Smooth muscle cell (in vitro differentiated cells): ENCODE results near the gene NUP85. TPM values are rescaled to one million over a fixed set of nuclear protein-coding genes. Genes with fewer than 3 reads are reported as not detected.

Experiments used
- DNase-seq: peaks from one replicate; lab custom pipeline; 2025; ENCODE audit not compliant: unreplicated experiment; lab: John Stamatoyannopoulos, UW
- H2AFZ ChIP-seq: fragments of 200-600 bp; sonication (generic); 2 replicates; pipeline ENCODE4 v1.6.0; 2016; ENCODE audit warnings: antibody characterized with exemption, low read depth, mild to moderate bottlenecking
- H3F3A ChIP-seq: fragments of 200-600 bp; sonication (generic); 2 replicates; pipeline ENCODE4 v1.6.0; 2017; ENCODE audit warnings: antibody characterized with exemption, low read depth
- H3K27ac ChIP-seq: fragments of 200-600 bp; sonication (generic); 2 replicates; pipeline ENCODE4 v1.5.1; 2016; ENCODE audit warnings: low read depth, mild to moderate bottlenecking
- H3K27me3 ChIP-seq: fragments of 200-600 bp; sonication (generic); 2 replicates; pipeline ENCODE4 v1.6.1; 2016; ENCODE audit warnings: low read depth, mild to moderate bottlenecking
- H3K36me3 ChIP-seq: fragments of 200-600 bp; sonication (generic); 2 replicates; pipeline ENCODE4 v1.5.1; 2016; ENCODE audit warnings: low read depth
- H3K4me1 ChIP-seq: fragments of 200-600 bp; sonication (generic); 2 replicates; pipeline ENCODE4 v1.5.1; 2016; ENCODE audit warnings: low read depth
- H3K4me2 ChIP-seq: fragments of 200-600 bp; sonication (generic); 2 replicates; pipeline ENCODE4 v1.6.0; 2016; ENCODE audit warnings: mild to moderate bottlenecking
- H3K4me3 ChIP-seq: fragments of 200-600 bp; sonication (generic); 2 replicates; pipeline ENCODE4 v1.5.1; 2016; ENCODE audit warnings: mild to moderate bottlenecking
- H3K79me2 ChIP-seq: fragments of 200-600 bp; sonication (generic); 2 replicates; pipeline ENCODE4 v1.6.0; 2016; ENCODE audit warnings: low read depth, mild to moderate bottlenecking
- H3K9ac ChIP-seq: fragments of 200-600 bp; sonication (generic); 2 replicates; pipeline ENCODE4 v1.6.0; 2016; ENCODE audit warnings: low read depth
- H3K9me3 ChIP-seq: fragments of 200-600 bp; sonication (generic); replicated peaks from 2 replicates; pipeline ENCODE4 v1.5.1; 2016; ENCODE audit warnings: low read depth
- H4K20me1 ChIP-seq: fragments of 200-600 bp; sonication (generic); 2 replicates; pipeline ENCODE4 v1.6.0; 2016; ENCODE audit warnings: low read depth
- WGBS: methylation state at CpG from one replicate; pipeline ENCODE4 v1.1.7; 2016; ENCODE audit warnings: low lambda C conversion rate; 5-methylcytosine and 5-hydroxymethylcytosine counted together
- polyA plus RNA-seq: library from polyadenylated mRNA; unstranded; fragments of >200 nt; fragmentation: Nextera tagmentation; extraction: Ambion mirVana; gene quantifications from 2 replicates; pipeline ENCODE4 v1.2.1, GENCODE V29; 2016
- total RNA-seq: library from RNA; depleted of rRNA; stranded (reverse); fragments of >200 nt; gene quantifications from 2 replicates; pipeline ENCODE4 v1.2.3, GENCODE V29; 2014
- TF ChIP-seq, protein P1 (sequence below): fragments of 200-600 bp; sonication (generic); IDR thresholded peaks from 2 replicates; pipeline ENCODE4 v1.5.1; 2017; ENCODE audit warnings: borderline replicate concordance, mild to moderate bottlenecking, antibody characterized with exemption; ENCODE audit not compliant: insufficient read depth, poor library complexity, severe bottlenecking

Gene NUP85
- total and polyA plus RNA-seq, 2 experiments from 2014 or later = 24.0 to 43.2 TPM

- H3K27me3 ChIP-seq = no peaks in the 10 kb centered on the region
Observed at GRCh38 chr17:75244133-75244866, 38.8 kb downstream of the NUP85 start.

DNA sequence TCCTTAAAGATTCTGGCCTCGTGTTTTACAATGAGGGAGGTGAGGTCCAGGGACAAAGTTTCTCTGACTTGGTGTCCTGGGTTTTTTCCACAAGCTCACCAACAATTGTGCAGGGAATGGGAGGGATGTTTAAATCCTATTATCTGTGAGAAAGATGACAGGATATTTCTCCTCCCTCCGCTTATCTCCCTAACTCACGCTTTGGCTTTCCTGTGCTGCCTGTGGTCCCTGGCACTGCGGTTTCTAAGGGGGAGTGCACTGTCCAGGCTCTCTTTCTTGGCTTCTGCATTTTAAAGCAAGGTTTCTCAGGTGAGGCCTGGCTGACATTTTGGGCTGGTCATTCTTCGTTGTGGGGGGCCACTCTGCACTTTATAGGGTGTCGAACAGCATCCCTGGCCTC, 39.5 kb downstream of the NUP85 start:
- H3K4me2 ChIP-seq = no peak overlapping the region
- peaks cover 27% of the 10 kb centered on the region for H4K20me1 ChIP-seq
- H3K27ac ChIP-seq = no peak overlapping the region
- no peaks in the 10 kb centered on the region for H3K4me1 ChIP-seq
- H3K27me3 ChIP-seq = no peaks in the 10 kb centered on the region
- no peak for DNase-seq
- no peaks in the 10 kb centered on the region for H3K9me3 ChIP-seq
- no peak overlapping the region for H2AFZ ChIP-seq
- H3K4me3 ChIP-seq = no peak overlapping the region
- H3F3A ChIP-seq = no peaks in the 10 kb centered on the region
- TF ChIP-seq, protein P1, sequence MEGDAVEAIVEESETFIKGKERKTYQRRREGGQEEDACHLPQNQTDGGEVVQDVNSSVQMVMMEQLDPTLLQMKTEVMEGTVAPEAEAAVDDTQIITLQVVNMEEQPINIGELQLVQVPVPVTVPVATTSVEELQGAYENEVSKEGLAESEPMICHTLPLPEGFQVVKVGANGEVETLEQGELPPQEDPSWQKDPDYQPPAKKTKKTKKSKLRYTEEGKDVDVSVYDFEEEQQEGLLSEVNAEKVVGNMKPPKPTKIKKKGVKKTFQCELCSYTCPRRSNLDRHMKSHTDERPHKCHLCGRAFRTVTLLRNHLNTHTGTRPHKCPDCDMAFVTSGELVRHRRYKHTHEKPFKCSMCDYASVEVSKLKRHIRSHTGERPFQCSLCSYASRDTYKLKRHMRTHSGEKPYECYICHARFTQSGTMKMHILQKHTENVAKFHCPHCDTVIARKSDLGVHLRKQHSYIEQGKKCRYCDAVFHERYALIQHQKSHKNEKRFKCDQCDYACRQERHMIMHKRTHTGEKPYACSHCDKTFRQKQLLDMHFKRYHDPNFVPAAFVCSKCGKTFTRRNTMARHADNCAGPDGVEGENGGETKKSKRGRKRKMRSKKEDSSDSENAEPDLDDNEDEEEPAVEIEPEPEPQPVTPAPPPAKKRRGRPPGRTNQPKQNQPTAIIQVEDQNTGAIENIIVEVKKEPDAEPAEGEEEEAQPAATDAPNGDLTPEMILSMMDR = no peak
- no peaks in the 10 kb centered on the region for H3K36me3 ChIP-seq
- 97% methylated on average over 6 of the region's 6 CpGs for WGBS
- H3K9ac ChIP-seq = no peak overlapping the region
- H3K79me2 ChIP-seq = peaks cover 21% of the 10 kb centered on the region

More at GRCh38 chr17:75244133-75244866, 38.8 kb downstream of the NUP85 start:
- Histone ChIP-seq H3K9ac (no peak overlapping the region), H3K36me3 (no peaks in the 10 kb centered on the region), H3K27ac (no peak overlapping the region), H3K4me1 (no peaks in the 10 kb centered on the region), H3K79me2 (peaks cover 20% of the 10 kb centered on the region), H3K4me2 (no peak overlapping the region), H2AFZ (no peak overlapping the region), H4K20me1 (peaks cover 20% of the 10 kb centered on the region), H3K4me3 (no peak overlapping the region), H3F3A (no peaks in the 10 kb centered on the region), H3K9me3 (no peaks in the 10 kb centered on the region)
- DNase-seq = no peak
- 98% methylated on average over 22 of the region's 22 CpGs for WGBS
- TF ChIP-seq, protein P1 = no peak

DNA sequence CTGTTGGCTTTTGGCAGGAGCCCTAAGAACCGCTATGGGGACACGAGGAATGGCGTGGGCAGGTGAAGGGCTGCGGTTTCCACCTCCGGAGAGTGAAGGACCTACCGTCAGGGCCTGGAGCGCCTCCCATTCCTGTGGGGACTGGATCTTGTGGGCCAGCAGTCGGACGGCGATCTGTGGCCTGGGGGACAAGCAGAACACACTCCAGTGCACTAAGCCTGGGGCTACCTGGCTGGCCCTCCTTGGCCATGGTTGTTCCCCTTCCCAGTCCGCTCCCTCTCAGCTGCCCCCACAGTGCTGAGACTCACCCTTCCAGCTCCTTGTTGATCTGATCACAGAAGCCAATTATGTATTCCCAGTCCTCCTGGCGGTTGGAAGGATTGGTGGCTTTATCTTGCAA, 40.9 kb downstream of the NUP85 start:
- TF ChIP-seq, protein P1 = no peak
- Histone ChIP-seq H3K9ac (no peak overlapping the region), H2AFZ (no peak overlapping the region), H3K27ac (no peak overlapping the region), H3K4me1 (no peaks in the 10 kb centered on the region), H3F3A (no peaks in the 10 kb centered on the region), H3K27me3 (no peaks in the 10 kb centered on the region), H4K20me1 (peaks cover 41% of the 10 kb centered on the region), H3K4me3 (no peak overlapping the region), H3K9me3 (no peaks in the 10 kb centered on the region), H3K79me2 (peaks cover 29% of the 10 kb centered on the region), H3K36me3 (no peaks in the 10 kb centered on the region), H3K4me2 (no peak overlapping the region)
- 93% methylated on average over 12 of the region's 12 CpGs for WGBS
- no peak for DNase-seq

GRCh38 chr17:75249564-75249963, 44.1 kb downstream of the NUP85 start:
- Histone ChIP-seq H4K20me1 (peaks cover 57% of the 10 kb centered on the region), H3K79me2 (peaks cover 38% of the 10 kb centered on the region), H3K4me2 (peak overlapping the region; percentile 48), H3K27me3 (no peaks in the 10 kb centered on the region), H3K4me1 (no peaks in the 10 kb centered on the region), H3K4me3 (no peak overlapping the region), H3K27ac (peak overlapping the region; percentile 58), H2AFZ (no peak overlapping the region), H3K36me3 (no peaks in the 10 kb centered on the region), H3K9ac (peak overlapping the region; percentile 4), H3K9me3 (no peaks in the 10 kb centered on the region), H3F3A (no peaks in the 10 kb centered on the region)
- 77% methylated on average over 4 of the region's 4 CpGs for WGBS
- TF ChIP-seq, protein P1 = no peak
- no peak for DNase-seq
